Measurements from ENCODE around the gene NUDT15. TPM values are rescaled to one million over a fixed set of nuclear protein-coding genes. Genes with fewer than 3 reads are reported as not detected.

The NUDT15 gene
- total RNA-seq, 5 donors from 2014 or later (not counting 1 experiment from before 2014, with no cell fraction given): 4.9 to 10.4 (median 5.6) TPM

DNA sequence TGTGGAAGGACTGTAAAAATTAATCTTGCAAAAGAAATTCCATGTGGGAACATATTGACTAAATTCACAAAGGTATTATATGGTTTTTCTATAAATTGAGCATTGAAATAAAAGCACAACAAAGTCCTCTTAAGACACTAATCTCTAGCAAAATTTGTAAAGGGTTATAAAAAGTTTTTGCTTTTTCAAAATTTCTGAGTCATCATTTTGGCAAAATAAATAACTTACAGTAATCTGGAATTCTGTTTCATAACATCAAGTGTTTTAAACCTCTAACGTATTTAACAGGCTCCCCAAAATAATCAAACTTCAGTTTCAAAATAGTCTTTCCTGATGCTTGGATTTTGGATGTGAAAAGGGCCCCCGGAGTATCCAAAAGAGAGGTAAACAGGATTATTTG lies 31.4 kb downstream of the NUDT15 start:
- peaks cover 20 to 59% of the 10 kb centered on the region in 2 donors for H3K36me3 ChIP-seq (ENCODE audit: control insufficient read depth in 2 of 2, extremely low read depth in 1 of 2, insufficient read depth in 1 of 2, low read length in 1 of 2)
- H3K27me3 ChIP-seq (replicated peaks in 1 of 2; ENCODE audit: control insufficient read depth in 2 of 2, extremely low read depth in 1 of 2, insufficient read depth in 2 of 2, low read length in 1 of 2): no peaks in the 10 kb centered on the region
- Mint-ChIP-seq H3K27ac (no peak overlapping the region), H3K9me3 (peaks cover 0 to 8% (median 4%) of the 10 kb centered on the region in 3 donors), H3K4me1 (peaks cover 0 to 12% (median 3%) of the 10 kb centered on the region in 3 donors), H3K27me3 (no peaks in the 10 kb centered on the region), H3K4me3 (no peak overlapping the region), H3K36me3 (peaks cover 73% of the 10 kb centered on the region)
- no peaks in the 10 kb centered on the region for H3K4me1 ChIP-seq (ENCODE audit: control insufficient read depth in 1 of 2, extremely low read depth in 1 of 2, insufficient read depth in 2 of 2, low read length in 2 of 2)
- ATAC-seq (replicated peaks in 1 of 4) (no peak), DNase-seq (no peak)
- WGBS (ENCODE audit: insufficient coverage): no CpG with 5 or more reads among the region's 2 CpGs
- H3K27ac ChIP-seq (ENCODE audit: low read length): no peak overlapping the region
- POLR2A ChIA-PET: no interaction called here
- peaks cover 14% of the 10 kb centered on the region for H3K9me3 ChIP-seq
- no peak overlapping the region for H3K4me3 ChIP-seq (ENCODE audit: control insufficient read depth in 1 of 2, extremely low read depth in 1 of 2, low read length in 1 of 2)
- CTCF ChIA-PET: interaction anchor here (0.7 to 1.3 kb wide), 2 partner anchors 31 to 197 kb away, joined by 3 read pairs; no protein-coding TSS in a partner anchor

DNA sequence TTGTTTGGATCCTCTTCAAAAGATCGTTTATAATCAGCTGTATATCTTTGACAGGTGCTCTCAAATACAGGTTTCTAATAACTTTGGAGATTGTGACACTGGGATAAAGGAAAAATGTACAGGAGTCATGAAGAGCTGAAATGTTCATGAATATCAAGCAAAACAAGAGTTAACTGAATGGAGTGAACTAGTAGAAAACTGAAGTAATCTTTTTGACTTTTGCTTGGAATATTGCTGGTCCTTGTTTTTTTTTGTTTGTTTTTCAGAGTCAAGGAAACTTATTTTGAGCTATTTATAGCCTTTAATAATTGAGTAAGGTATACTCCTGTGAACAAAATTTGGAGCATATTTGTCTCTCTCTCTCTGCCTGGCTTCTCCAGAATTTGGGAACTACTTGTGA lies 32.0 kb downstream of the NUDT15 start:
- no peaks in the 10 kb centered on the region for H3K27me3 ChIP-seq (replicated peaks in 1 of 2; ENCODE audit: control insufficient read depth in 2 of 2, extremely low read depth in 1 of 2, insufficient read depth in 2 of 2, low read length in 1 of 2)
- H3K4me1 ChIP-seq (ENCODE audit: control insufficient read depth in 1 of 2, extremely low read depth in 1 of 2, insufficient read depth in 2 of 2, low read length in 2 of 2): no peaks in the 10 kb centered on the region
- no peak overlapping the region for H3K4me3 ChIP-seq (ENCODE audit: control insufficient read depth in 1 of 2, extremely low read depth in 1 of 2, low read length in 1 of 2)
- no peak overlapping the region for H3K27ac Mint-ChIP-seq
- no peak for ATAC-seq (replicated peaks in 1 of 4)
- 100% methylated on average over 1 of the region's 1 CpG for WGBS (ENCODE audit: insufficient coverage)
- peaks cover 14% of the 10 kb centered on the region for H3K9me3 ChIP-seq
- DNase-seq: no peak
- no peak overlapping the region for H3K4me3 Mint-ChIP-seq
- ChIA-PET CTCF (interaction anchor here (0.7 to 1.3 kb wide), 2 partner anchors 31 to 196 kb away, joined by 3 read pairs; no protein-coding TSS in a partner anchor), POLR2A (no interaction called here)
- H3K27ac ChIP-seq (ENCODE audit: low read length): no peak overlapping the region
- peaks cover 20 to 63% of the 10 kb centered on the region in 2 donors for H3K36me3 ChIP-seq (ENCODE audit: control insufficient read depth in 2 of 2, extremely low read depth in 1 of 2, insufficient read depth in 1 of 2, low read length in 1 of 2)
- peaks cover 79% of the 10 kb centered on the region for H3K36me3 Mint-ChIP-seq
- H3K4me1 Mint-ChIP-seq: peaks cover 0 to 12% (median 3%) of the 10 kb centered on the region in 3 donors
- H3K9me3 Mint-ChIP-seq: peaks cover 0 to 8% (median 4%) of the 10 kb centered on the region in 3 donors
- H3K27me3 Mint-ChIP-seq: no peaks in the 10 kb centered on the region

DNA sequence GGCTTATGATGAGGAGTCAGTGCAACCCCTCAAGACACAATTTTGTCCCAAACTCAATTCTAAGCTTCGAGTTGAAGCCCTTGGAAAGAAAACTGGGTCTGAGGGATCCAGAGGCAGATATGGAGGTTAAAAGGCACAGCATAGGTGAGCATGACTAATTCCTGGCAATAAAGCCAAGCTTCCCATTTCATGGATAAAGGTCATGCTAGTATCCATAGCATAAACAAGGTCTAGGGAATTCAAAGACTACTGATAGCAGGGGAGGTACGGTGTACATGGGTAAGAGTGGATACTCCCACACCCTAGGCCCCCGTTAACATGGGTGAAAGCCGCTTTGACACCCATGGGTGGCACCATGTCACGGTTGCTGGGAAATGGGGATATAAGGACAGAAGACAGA lies 33.4 kb downstream of the NUDT15 start:
- no peaks in the 10 kb centered on the region for H3K27me3 ChIP-seq (replicated peaks in 1 of 2; ENCODE audit: control insufficient read depth in 2 of 2, extremely low read depth in 1 of 2, insufficient read depth in 2 of 2, low read length in 1 of 2)
- H3K4me3 ChIP-seq (ENCODE audit: control insufficient read depth in 1 of 2, extremely low read depth in 1 of 2, low read length in 1 of 2): no peak overlapping the region
- H3K9me3 ChIP-seq: peaks cover 14% of the 10 kb centered on the region
- peaks cover 18 to 69% of the 10 kb centered on the region in 2 donors for H3K36me3 ChIP-seq (ENCODE audit: control insufficient read depth in 2 of 2, extremely low read depth in 1 of 2, insufficient read depth in 1 of 2, low read length in 1 of 2)
- WGBS (ENCODE audit: insufficient coverage): no CpG with 5 or more reads among the region's 5 CpGs
- Mint-ChIP-seq H3K27ac (no peak overlapping the region), H3K27me3 (no peaks in the 10 kb centered on the region), H3K36me3 (peaks cover 87% of the 10 kb centered on the region), H3K4me3 (no peak overlapping the region), H3K9me3 (peaks cover 0 to 8% (median 4%) of the 10 kb centered on the region in 3 donors), H3K4me1 (peaks cover 0 to 12% (median 3%) of the 10 kb centered on the region in 3 donors)
- DNase-seq: no peak
- no peak for ATAC-seq (replicated peaks in 1 of 4)
- no peaks in the 10 kb centered on the region for H3K4me1 ChIP-seq (ENCODE audit: control insufficient read depth in 1 of 2, extremely low read depth in 1 of 2, insufficient read depth in 2 of 2, low read length in 2 of 2)
- no peak overlapping the region for H3K27ac ChIP-seq (ENCODE audit: low read length)
- ChIA-PET POLR2A (no interaction called here), CTCF (interaction anchor here in 1 of 2 donors (0.9 kb wide), 1 partner anchor 8 kb away, joined by 3 read pairs; no protein-coding TSS in a partner anchor)

DNA sequence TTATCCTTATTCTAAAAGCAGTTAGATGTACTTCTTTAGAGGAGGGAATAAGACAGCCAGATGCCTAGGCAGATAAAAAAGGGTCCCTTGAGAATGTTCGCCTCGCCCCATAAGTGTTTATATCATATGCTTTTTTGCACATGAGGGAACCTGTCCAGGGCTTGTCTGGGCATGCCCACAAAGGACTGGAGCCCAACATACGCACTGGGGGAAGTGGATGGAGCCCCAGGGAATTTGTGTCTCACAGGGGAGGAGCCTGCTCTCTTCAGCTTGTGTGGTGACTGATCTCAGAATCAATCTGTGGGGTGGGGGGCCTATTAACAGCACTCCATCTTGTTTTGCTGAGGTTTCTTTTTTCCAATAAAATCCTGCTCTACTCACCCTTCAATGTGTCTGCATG lies 34.8 kb downstream of the NUDT15 start:
- no peaks in the 10 kb centered on the region for H3K4me1 ChIP-seq (ENCODE audit: control insufficient read depth in 1 of 2, extremely low read depth in 1 of 2, insufficient read depth in 2 of 2, low read length in 2 of 2)
- H3K4me3 ChIP-seq (ENCODE audit: control insufficient read depth in 1 of 2, extremely low read depth in 1 of 2, low read length in 1 of 2): peak overlapping the region in 1 of 2 donors; percentile 5
- ChIA-PET POLR2A (no interaction called here), CTCF (no interaction called here)
- 100% methylated on average over 3 of the region's 3 CpGs for WGBS (ENCODE audit: insufficient coverage)
- H3K9me3 ChIP-seq: peaks cover 14% of the 10 kb centered on the region
- ATAC-seq (replicated peaks in 1 of 4) (no peak), DNase-seq (no peak)
- Mint-ChIP-seq H3K27ac (no peak overlapping the region), H3K4me1 (peaks cover 0 to 2% (median 0%) of the 10 kb centered on the region in 3 donors), H3K27me3 (no peaks in the 10 kb centered on the region), H3K4me3 (no peak overlapping the region), H3K36me3 (peaks cover 84% of the 10 kb centered on the region), H3K9me3 (peaks cover 0 to 8% (median 4%) of the 10 kb centered on the region in 3 donors)
- H3K27ac ChIP-seq (ENCODE audit: low read length): no peak overlapping the region
- H3K27me3 ChIP-seq (replicated peaks in 1 of 2; ENCODE audit: control insufficient read depth in 2 of 2, extremely low read depth in 1 of 2, insufficient read depth in 2 of 2, low read length in 1 of 2): no peaks in the 10 kb centered on the region
- H3K36me3 ChIP-seq (ENCODE audit: control insufficient read depth in 2 of 2, extremely low read depth in 1 of 2, insufficient read depth in 1 of 2, low read length in 1 of 2): peaks cover 11 to 66% of the 10 kb centered on the region in 2 donors

DNA sequence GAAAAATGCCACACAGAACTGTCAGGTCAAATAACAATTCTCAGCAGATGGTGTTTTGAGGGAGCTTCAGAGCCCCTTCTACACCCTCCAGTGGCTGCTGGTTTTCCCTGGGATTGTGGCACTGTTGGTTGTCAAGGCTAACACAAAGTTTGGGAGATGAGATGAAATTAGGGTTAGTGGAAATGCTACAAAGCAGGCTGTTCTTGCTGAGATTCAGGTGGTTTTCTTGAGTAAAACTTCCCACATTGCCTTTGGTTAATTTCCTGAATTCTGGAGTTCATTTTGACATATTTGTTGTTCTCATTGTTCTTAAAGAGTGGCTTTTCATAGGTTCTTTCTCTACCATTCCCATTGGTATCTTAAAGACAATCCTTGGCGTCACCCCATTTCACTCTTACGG lies 35.3 kb downstream of the NUDT15 start:
- ChIA-PET CTCF (interaction anchor here in 1 of 2 donors (0.9 kb wide), 1 partner anchor 17 kb away, joined by 3 read pairs; no protein-coding TSS in a partner anchor), POLR2A (no interaction called here)
- Mint-ChIP-seq H3K4me1 (no peaks in the 10 kb centered on the region), H3K27me3 (no peaks in the 10 kb centered on the region), H3K9me3 (peaks cover 0 to 8% (median 4%) of the 10 kb centered on the region in 3 donors), H3K4me3 (no peak overlapping the region), H3K27ac (no peak overlapping the region), H3K36me3 (peaks cover 80% of the 10 kb centered on the region)
- no peak for DNase-seq
- no peaks in the 10 kb centered on the region for H3K4me1 ChIP-seq (ENCODE audit: control insufficient read depth in 1 of 2, extremely low read depth in 1 of 2, insufficient read depth in 2 of 2, low read length in 2 of 2)
- H3K27me3 ChIP-seq (replicated peaks in 1 of 2; ENCODE audit: control insufficient read depth in 2 of 2, extremely low read depth in 1 of 2, insufficient read depth in 2 of 2, low read length in 1 of 2): no peaks in the 10 kb centered on the region
- WGBS (ENCODE audit: insufficient coverage): 100% methylated on average over 1 of the region's 2 CpGs
- H3K36me3 ChIP-seq (ENCODE audit: control insufficient read depth in 2 of 2, extremely low read depth in 1 of 2, insufficient read depth in 1 of 2, low read length in 1 of 2): peaks cover 11 to 64% of the 10 kb centered on the region in 2 donors
- ATAC-seq (replicated peaks in 1 of 4): no peak
- H3K9me3 ChIP-seq: peaks cover 14% of the 10 kb centered on the region
- peak overlapping the region in 1 of 2 donors; percentile 5 for H3K4me3 ChIP-seq (ENCODE audit: control insufficient read depth in 1 of 2, extremely low read depth in 1 of 2, low read length in 1 of 2)
- no peak overlapping the region for H3K27ac ChIP-seq (ENCODE audit: low read length)

DNA sequence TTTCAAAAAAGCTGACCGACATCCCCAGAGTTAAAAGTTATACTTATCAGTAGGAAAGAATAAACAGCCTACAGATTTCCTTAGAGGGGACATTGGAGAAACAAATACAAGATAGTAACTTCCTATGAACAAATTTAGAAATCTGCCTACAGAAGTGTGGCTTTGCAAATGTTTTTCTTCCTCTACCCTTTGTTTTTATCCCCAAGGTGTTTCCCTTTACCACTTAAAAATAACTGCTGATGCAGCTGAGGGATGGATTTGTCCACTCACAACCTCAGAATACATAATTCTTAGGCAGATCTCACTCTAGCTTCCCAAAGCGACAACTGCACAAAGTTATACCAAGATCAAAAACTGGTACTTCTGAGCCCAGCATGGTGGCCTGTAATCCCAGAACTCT lies 36.5 kb downstream of the NUDT15 start:
- Mint-ChIP-seq H3K4me3 (no peak overlapping the region), H3K4me1 (peaks cover 0 to 2% (median 0%) of the 10 kb centered on the region in 3 donors), H3K36me3 (peaks cover 79% of the 10 kb centered on the region), H3K9me3 (peaks cover 0 to 4% (median 4%) of the 10 kb centered on the region in 3 donors), H3K27ac (no peak overlapping the region), H3K27me3 (no peaks in the 10 kb centered on the region)
- Histone ChIP-seq H3K4me1 (ENCODE audit: control insufficient read depth in 1 of 2, extremely low read depth in 1 of 2, insufficient read depth in 2 of 2, low read length in 2 of 2) (peaks cover 0 to 2% of the 10 kb centered on the region in 2 experiments), H3K27me3 (replicated peaks in 1 of 2; ENCODE audit: control insufficient read depth in 2 of 2, extremely low read depth in 1 of 2, insufficient read depth in 2 of 2, low read length in 1 of 2) (no peaks in the 10 kb centered on the region), H3K4me3 (ENCODE audit: control insufficient read depth in 1 of 2, extremely low read depth in 1 of 2, low read length in 1 of 2) (no peak overlapping the region), H3K9me3 (peaks cover 4% of the 10 kb centered on the region), H3K36me3 (ENCODE audit: control insufficient read depth in 2 of 2, extremely low read depth in 1 of 2, insufficient read depth in 1 of 2, low read length in 1 of 2) (peaks cover 17 to 71% of the 10 kb centered on the region in 2 donors), H3K27ac (ENCODE audit: low read length) (no peak overlapping the region)
- DNase-seq (no peak), ATAC-seq (replicated peaks in 1 of 4) (no peak)
- POLR2A ChIA-PET: no interaction called here
- CTCF ChIA-PET: interaction anchor here in 1 of 2 donors (0.6 kb wide), 1 partner anchor 861 kb away, joined by 4 read pairs; no protein-coding TSS in a partner anchor
- 100% methylated on average over 1 of the region's 2 CpGs for WGBS (ENCODE audit: insufficient coverage)

Measured in T-cell (primary cell).